GM19324 (cell line): Measurements from ENCODE around the gene DOCK9.
"Not testable (repeated sequence)": the region's sequence is repeated elsewhere in the genome, so short reads cannot be mapped to it uniquely, and the experiment has no call there.

Experiments
- ATAC-seq: cut with Tn5 transposase; IDR thresholded peaks from one replicate; pipeline ENCODE4 v1.9.1; 2021; ENCODE audit warnings: mild to moderate bottlenecking, moderate library complexity; ENCODE audit not compliant: unreplicated experiment, low FRiP score

DOCK9 gene

DNA sequence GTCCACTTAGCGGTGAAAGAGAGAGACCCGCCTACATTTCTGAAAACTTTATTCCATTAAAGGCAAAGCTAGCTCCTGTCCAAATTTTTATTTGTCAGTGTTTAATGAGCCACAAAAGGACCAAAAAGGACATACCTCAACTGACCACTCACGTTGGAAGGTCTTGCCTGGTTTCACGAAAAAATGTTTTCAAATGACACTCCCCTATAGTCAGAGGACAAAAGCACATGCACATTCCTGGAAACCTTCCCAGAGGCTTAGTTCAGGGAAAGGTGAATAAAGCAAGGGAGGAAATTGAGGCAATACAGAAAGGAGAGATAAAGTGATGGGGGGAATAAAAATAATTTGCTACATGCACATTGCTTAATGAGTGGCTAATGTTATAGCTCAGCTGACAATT lies 55.6 kb downstream of the DOCK9 start:
- no peak for ATAC-seq

DNA sequence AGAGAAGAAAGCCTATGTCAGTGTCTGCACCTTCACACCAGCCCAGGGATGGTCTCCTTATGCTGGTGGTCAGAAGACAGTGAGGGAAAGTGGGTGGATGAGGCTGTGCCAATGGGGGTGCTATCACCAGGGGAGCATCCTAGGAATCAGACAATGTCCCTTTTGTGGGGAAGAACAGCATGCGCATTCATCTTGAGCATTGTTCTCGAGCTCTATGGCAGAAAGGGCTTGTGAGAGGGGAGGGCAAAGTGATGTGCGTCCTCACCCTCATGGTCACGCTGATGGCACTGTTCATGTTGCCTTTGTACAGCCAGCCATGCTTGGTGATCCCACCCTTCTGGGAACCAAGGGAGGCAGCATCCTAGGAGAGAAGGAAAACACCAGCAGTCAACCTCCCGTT lies 56.1 kb downstream of the DOCK9 start:
- no peak for ATAC-seq

DNA sequence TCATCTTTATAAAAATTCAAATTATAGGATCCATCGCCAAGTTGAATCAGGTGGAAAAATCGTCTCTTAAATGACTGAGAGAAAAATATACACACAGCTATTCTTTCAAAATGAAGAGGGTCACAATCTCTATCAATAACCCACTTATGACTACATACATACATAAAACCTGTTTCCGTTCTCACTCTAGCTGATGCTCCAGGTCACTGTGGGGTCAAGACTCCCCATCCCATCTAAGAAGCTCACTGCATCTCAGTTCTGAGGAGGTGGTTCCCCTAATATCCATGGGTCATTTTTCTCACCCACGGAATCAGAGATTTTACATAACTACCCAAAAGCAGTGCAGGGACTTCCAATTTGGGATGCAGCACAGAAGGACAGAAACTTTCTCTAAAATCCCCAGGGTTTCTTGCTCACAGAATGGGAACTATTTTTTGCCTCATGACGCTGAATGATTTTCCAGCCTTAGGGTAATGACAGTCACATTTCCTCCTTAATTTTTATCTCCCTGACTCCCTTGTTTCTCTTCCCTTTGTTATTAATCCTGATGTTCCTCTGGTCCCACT lies 56.8 kb downstream of the DOCK9 start:
- ATAC-seq: no peak

DNA sequence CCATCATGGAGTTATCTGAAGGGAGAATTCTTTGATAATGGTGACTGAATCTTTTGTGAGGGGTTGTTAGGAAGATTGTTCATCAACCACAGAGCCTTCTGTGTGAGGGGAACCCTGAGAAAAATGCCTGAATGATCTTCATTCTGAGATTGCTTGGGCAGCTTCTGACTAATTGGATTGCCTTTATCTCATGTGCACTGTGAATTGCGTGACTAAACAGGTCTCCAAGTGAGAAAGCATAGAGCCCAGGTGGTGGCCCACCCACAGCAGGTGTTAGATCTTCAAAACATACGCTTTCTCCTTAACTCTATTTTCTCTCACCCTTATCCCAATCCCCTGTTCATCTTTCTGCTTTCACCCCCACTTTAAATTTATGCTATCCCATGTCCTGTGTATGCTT lies 58.3 kb downstream of the DOCK9 start:
- ATAC-seq: no peak

DNA sequence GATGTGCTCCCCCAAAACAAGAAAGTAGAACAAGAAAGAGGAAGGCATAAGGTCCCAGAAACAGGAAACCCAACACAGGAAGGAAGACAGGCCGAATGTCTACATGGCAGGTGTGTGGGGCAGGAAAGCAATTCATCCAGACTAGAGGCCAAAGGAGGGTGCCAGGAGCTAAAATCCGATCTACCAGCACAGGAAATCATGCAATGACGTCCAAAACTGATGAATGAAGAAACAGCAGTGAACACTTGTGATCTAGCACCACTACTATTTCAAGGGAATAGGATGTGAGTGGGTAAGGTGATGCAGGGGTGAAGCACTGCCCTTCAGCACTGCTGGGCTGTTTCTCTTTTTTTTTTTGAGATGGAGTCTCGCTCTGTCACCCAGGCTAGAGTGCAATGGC lies 59.1 kb downstream of the DOCK9 start:
- no peak for ATAC-seq

DNA sequence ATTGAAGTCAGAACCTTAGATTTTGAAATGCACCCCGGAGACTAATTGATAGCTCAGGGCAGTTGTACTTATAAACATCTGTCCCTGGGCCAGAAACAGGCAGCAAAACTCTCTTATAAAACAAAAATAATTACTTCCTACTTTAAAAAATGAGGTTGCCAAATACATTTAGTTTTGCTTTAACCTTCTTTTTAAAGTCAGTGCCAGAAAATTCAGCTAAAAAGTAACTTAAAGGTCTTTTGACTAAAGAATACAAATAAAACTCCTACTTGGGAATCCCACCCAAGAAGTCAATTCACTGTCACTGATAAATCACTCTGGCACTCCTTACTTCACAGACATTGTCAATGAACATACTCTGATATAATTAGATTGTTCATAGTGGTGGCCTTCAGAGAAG lies 60.7 kb downstream of the DOCK9 start:
- ATAC-seq: no peak

DNA sequence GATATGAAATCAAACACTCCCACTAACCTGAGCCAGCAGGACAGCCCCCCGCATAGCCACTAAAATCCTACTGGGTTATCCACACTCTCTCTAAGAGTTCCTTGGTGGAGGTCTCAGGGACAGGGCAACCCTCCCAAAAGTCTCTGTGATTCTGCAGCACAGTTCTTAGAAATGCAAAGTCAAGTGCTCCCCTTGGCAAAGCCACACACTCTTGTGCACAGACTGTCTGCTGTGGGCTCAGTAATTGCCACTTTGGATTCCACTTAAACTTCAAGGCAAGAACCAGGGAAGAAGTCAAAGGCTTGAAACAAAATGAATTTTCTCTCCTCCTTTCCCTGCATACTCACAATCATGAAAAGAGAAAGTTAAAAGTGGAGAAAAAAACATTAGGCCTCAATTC lies 61.5 kb downstream of the DOCK9 start:
- ATAC-seq: no peak

DNA sequence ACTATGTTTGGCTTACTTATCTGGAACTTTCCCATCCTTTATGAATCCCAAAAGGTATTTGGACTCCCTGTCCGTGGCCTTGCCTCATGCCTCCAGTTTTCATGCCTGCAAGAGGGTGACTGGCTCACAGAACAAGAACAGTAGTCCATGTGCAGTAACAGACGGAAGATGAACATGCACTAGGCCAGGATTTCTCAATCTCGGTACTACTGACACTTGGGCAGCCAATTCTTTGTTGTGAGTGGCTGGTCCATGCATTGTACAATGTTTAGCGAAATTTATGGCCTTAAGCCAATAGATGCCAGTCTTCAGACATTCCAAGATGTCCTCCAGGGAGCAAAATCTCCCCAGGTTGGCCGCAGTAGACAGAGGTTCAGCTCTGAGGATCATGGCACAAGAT lies 61.9 kb downstream of the DOCK9 start:
- no peak for ATAC-seq

DNA sequence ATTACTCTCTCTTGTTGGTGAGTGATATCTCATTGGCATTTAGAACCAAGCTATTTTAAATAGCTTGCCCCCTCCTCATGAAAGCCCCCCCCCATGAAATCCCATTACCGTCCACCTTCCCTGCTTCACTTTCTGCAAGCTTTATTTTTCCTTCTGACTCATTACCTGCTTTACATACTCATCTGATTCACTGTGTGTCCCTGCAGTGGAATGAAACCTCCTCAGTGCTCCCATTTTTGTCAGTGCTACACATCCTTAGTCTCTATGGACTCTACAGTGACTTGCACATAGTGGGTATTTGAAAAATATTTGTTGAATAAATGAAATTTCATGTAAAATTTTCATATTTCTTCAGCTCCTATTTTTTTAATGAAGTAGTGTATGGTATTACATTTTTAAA lies 62.3 kb downstream of the DOCK9 start:
- no peak for ATAC-seq

DNA sequence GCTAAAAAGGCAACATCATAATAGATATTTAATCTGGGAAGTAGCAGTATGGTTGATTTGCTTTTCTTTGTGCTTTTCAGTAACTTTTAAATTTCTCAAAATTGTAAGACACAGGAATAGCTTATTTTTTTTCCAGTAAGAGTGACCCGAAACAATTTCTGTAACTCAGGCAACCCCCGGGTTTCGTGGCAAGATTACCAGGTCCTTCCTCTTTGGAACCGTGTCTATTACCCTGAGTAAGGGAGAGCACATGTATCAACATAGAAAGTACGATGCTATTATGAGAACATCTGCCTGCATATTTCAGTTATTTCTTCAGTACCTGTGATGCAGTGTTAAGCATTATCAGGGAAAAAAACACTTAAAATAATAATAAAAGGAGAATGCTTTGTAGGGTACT lies 64.1 kb downstream of the DOCK9 start:
- ATAC-seq: no peak

DNA sequence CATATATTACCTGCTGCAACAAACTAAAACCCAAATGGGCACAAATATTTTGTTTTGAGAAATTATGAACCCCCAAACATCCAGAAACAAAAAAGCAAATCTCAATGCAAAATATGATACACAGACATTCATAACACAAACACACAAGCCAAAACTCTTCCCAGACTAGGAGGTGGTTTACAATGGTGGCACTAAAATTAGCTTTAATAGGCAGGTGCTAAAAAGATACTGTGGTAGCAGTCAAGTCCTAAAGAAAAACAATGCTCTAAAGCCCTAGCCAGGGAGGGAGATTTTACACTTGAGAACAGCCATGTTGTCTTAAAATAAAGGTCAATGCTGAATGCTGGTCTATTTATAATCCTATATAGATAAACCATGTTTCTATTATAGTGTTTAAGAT lies 65.0 kb downstream of the DOCK9 start:
- no peak for ATAC-seq

DNA sequence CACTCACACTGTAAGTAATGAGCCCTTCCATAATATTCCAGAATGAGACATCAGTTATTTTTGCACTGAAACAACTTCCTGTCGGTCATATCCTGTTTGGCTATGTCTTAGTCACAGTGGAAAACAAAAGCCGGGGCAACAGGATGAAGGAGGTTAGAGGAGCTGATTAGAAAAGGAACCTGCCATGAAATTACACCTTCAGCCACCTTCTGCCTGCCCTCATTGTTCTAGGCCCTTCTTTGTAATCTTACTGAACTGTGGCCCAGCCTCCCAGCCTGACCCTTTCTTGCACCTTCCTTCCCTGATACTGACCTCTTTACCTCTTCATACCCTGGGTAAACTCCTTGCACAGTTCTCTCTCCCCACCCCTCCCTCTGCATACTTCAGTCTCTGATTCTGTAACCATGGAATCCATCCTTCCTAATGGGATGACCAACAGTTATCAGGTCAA lies 67.3 kb downstream of the DOCK9 start:
- no peak for ATAC-seq

DNA sequence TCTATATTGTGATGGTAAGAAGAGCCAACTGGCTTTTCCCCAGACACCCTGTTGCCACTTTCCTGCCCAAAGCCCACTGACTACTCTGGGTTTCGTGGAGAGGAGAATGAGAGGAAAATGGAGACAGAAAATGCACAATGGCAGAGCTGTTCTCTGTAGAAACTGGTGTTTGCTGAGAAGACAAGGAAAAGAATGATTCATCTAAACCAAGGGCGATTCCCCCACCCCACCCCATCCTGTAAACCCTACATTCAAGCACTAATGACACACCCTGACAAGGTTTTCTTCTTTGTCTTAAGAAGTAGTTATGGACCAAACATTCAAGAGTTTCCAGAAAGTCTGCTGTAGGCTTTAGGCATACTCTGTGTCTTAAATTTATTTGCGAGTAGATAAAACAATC lies 68.8 kb downstream of the DOCK9 start:
- no peak for ATAC-seq

DNA sequence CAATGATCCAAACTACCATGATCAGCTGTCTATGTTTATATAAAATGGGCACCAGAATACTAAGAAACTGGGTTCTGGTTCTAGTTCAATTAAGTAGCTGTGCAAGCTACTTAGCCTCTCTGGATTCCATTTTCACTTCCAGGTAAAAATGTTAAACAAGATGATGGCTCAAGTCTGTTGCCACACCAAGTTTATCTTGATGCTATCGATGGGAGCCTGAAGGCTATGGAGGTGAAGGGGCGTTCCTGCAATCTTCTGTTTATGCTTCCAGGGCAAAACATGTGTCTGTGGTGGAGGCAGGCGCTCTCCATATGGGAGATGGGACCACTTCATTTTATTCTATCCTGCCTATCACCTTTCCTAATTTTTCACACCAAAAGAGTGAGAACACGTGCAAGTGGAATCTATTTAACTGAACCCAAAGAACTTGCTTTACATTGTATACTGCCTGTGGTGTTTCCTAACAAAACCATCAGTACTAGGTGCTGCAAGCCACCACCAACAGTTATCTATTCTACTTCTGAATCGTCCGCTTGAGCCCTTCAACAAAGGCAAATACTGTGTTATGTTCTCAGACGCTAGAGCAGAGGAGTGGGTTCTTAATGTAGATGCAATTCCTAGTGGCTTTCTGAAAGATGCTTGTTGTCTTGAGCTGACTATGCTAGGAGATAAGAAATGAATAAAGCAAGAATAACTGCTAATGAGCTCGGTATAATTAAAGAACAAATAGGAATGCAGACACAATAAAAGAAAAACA lies 70.9 kb downstream of the DOCK9 start:
- ATAC-seq: no peak

DNA sequence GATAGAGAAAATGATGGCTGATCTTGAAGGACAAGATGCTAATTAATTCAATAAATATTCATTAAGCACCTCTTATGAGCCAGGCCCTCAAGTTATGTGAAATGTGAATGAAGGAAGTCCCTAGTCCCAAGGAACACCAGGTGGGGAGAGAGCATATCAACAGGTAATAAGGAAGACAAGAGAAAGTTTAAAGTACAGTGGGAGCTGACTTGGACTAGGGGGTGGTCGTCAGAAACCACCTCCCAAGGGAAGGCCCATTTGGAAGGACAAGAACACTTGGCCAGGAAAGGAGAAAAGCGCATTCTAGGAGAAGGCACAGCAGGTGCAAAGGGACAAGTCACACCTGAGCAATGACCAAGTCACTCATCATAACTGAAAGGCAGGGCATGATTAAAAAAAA lies 72.7 kb downstream of the DOCK9 start:
- ATAC-seq: no peak

DNA sequence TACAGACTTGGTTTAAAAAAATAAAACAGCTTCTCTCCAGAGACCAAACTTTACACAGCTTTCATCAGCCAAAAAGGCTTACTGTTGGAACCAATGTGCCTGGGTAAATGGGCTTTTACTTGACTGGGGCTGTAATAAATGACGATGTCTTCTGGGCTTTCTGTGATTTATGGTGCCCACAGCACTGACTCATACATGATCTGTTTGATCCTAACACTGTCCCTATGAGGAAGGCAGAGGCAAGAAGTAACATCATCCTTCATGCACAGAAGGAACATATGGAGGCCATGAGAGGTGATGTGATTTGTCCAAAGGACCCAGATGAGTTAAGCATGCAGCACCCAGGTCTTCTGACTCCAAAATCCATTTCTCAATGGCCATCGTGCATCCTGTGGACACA lies 77.4 kb downstream of the DOCK9 start:
- no peak for ATAC-seq

DNA sequence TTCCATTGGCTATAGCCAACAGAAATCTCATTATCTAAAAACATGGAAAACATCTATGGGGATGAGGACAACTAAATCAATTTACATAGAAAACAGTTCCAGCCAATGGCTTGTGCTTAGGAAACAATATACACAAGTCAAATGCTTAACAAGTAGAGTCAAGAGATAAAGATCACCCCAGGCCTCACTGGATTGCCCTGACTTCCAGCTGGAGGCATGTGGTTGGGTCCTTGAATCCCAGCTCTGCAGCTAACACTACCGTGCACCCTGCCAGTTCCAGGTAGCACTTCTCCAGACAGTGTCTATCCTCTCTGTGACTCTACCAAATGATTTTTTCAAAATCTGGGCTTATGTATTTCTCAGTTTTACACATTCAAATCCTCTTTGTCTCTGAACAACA lies 80.2 kb downstream of the DOCK9 start:
- no peak for ATAC-seq

DNA sequence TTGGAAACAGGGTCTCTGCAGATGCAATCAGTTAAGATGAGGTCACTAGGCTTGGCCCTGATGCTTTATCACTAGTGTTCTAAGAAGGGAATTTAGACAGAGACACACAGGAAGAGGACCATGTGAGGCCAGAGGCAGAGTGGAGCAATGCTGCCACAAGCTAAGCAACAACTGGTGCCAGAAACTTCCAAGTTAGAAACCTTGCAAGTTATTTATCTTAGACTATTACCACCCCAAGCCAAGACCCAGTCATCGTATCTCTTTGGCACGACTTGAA lies 81.1 kb downstream of the DOCK9 start:
- ATAC-seq: no peak

DNA sequence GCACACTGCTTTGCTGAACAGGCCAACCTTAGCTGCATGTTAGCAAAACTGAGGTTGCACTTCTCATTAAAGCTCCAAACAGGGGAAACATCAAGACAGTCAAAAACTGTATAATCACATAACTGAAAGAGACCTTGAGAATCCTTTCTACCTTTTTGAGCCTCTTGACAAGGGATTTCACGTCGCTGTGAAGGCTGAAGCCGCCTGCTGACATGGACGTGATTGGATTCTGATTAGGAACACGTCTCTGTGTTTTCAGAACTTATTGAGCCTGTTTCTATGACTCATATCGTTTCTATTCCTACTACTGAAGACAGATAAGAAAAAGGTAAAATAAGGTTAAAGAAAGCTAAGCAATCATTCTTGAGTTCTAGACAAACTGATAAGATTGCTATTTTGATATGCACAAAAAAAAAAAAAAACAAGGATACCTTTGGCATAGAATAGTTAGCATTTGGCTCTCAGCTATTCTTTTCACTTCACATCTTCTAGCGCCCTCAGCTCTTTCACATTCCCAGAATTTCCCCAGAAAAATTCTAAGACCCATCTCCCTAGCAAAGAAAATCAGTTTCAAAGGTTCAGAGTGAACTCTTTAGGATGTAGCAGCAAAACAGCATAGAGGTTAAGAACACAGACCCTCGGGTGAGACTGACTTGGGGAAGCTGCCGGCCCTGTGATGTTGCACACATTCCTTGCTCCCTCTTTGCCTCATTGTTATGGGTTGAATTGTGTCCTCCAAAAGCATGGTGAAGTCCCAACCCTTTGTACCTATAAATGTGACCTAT lies 81.6 kb downstream of the DOCK9 start:
- no peak for ATAC-seq

DNA sequence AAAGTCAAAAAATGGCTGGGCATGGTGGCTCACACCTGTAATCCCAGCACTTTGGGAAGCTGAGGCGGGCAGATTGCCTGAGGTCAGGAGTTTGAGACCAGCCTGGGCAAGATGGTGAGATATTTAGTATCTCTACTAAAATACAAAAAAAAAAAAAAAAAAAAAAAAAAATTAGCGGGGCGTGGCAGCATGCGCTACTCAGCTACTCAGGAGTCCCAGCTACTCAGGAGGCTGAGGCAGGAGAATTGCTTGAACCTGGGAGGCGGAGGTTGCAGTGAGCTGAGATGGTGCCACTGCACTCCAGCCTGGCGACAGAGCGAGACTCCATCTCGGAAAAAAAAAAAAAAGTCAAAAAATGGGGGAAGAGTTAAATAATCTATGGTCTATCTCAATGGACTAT lies 83.0 kb downstream of the DOCK9 start:
- ATAC-seq: not testable (repeated sequence)

DNA sequence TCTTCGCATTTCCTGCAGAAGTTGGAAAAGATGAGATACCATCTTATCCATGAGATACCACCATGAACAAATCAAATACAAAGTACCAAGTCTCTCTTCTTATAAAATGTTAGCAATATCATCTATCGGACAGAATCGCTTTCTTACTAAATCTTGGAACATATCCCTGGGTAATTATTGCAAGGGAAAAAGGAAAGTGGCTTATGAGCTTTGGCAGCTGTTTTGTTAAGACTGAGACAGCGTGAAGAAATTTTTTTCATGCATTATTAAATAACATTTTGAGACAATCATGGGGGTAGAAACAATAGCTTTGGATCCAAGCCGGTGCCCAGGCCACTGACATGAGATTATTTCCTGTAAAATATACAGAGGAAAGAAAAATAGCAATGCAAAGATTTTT lies 84.5 kb downstream of the DOCK9 start:
- no peak for ATAC-seq

DNA sequence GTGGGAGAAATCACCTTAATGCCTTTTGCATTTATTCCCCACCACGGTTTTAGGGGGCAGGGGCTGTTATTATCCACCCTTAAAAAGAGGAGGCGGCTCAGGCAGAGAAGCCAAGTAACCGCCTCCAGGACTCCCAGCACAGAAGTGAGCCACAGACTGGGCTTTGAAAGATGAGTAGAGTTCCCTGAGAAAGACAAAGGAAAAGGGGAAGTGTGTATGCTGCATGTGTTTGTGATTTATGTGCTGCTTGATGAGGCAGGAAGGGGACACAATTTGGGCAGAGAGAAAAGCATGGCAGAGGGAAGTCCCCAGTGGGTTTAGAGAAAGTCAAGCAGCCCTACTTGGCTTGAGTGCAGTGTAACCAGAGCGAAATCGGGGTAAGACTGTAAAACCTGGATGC lies 85.0 kb downstream of the DOCK9 start:
- ATAC-seq: no peak
